Caco-2 (cell line): ENCODE measurements around the gene LHX3. TPM values are rescaled to one million over a fixed set of nuclear protein-coding genes. Genes with fewer than 3 reads are reported as not detected.

ENCODE experiments used
- BruUV-seq: library from RNA; stranded (reverse); fragments of 400-500 nt; replicated peaks from 2 replicates; lab custom pipeline; 2021; lab: Mats Ljungman, UMichigan
- CTCF ChIA-PET: fragments of 300-600 bp; sonication (Branson Sonifier 250); formaldehyde crosslinking; loops from one replicate; lab custom pipeline; 2022; ENCODE audit warnings: antibody characterized with exemption; lab: Charles Lee
- POLR2A ChIA-PET: fragments of 300-600 bp; sonication (Branson Sonifier 250); formaldehyde crosslinking; loops from one replicate; lab custom pipeline; 2022; ENCODE audit warnings: antibody characterized with exemption; lab: Charles Lee
- DNase-seq, 2 experiments: peaks; one replicate each; pipeline versions ENCODE4 v3.0.0 to v3.0.0-alpha.2; 2020 to 2022
- H3K27me3 ChIP-seq: replicated peaks from 2 replicates; pipeline ENCODE4 v1.6.0; 2011; ENCODE audit warnings: low read length; ENCODE audit not compliant: control insufficient read depth, insufficient read depth
- H3K36me3 ChIP-seq: 2 replicates; pipeline ENCODE4 v1.5.1; 2011; ENCODE audit warnings: low read length; ENCODE audit not compliant: control insufficient read depth, insufficient read depth
- H3K4me1 ChIP-seq: fragments of 250-450 bp; sonication (Bioruptor Pico); 2 replicates; pipeline ENCODE4 v1.5.1; 2020; ENCODE audit warnings: mild to moderate bottlenecking
- H3K4me3 ChIP-seq: 2 replicates; pipeline ENCODE4 v1.5.1; 2011; ENCODE audit warnings: low read depth, mild to moderate bottlenecking, control low read depth, low read length
- H3K9me3 ChIP-seq: fragments of 250-450 bp; sonication (Bioruptor Pico); 2 replicates; pipeline ENCODE4 v1.5.1; 2020; ENCODE audit warnings: mild to moderate bottlenecking, moderate library complexity
- H3K27ac Mint-ChIP-seq: one replicate; pipeline ENCODE4 v1.8.0; 2022; ENCODE audit warnings: mixed read lengths; ENCODE audit not compliant: unreplicated experiment
- H3K27me3 Mint-ChIP-seq: one replicate; pipeline ENCODE4 v1.8.0; 2022; ENCODE audit warnings: mixed read lengths; ENCODE audit not compliant: insufficient read depth, unreplicated experiment
- H3K36me3 Mint-ChIP-seq: one replicate; pipeline ENCODE4 v1.8.0; 2022; ENCODE audit warnings: mild to moderate bottlenecking, mixed read lengths; ENCODE audit not compliant: insufficient read depth, unreplicated experiment
- H3K4me1 Mint-ChIP-seq: one replicate; pipeline ENCODE4 v1.8.0; 2022; ENCODE audit warnings: low read depth, mixed read lengths; ENCODE audit not compliant: unreplicated experiment
- H3K4me3 Mint-ChIP-seq: one replicate; pipeline ENCODE4 v1.8.0; 2022; ENCODE audit warnings: mild to moderate bottlenecking, moderate library complexity, mixed read lengths; ENCODE audit not compliant: unreplicated experiment
- H3K9me3 Mint-ChIP-seq: one replicate; pipeline ENCODE4 v1.8.0; 2022; ENCODE audit warnings: mixed read lengths; ENCODE audit not compliant: unreplicated experiment
- CTCF ChIP-seq, 2 experiments: fragments of 200-600 bp in 1 of 2; IDR thresholded peaks; 1 replicate in 1 of 2; 2 replicates in 1 of 2; pipeline versions ENCODE4 v1.5.1 to v1.8.0; 2011 to 2022; ENCODE audit warnings: antibody characterized with exemption in 1 of 2, control low read depth in 1 of 2, inconsistent platforms in 1 of 2, low read depth in 1 of 2, low read length in 1 of 2, mild to moderate bottlenecking in 1 of 2, moderate library complexity in 1 of 2; ENCODE audit not compliant: insufficient read depth in 1 of 2, severe bottlenecking in 1 of 2, unreplicated experiment in 1 of 2
- intact Hi-C: fragments of 100-400 bp; cut with micrococcal nuclease; formaldehyde crosslinking; loops from one replicate; pipeline ENCODE4 v1.10.0; 2022; ENCODE audit not compliant: unreplicated experiment
- total RNA-seq: library from RNA; stranded (reverse); gene quantifications from 2 replicates; pipeline ENCODE4 v1.2.3, GENCODE V29; 2022

LHX3 gene
- total RNA-seq, 1 experiment from 2014 or later: 1.2 TPM

GRCh38 chr9:136202454-136203407 lies 2.2 kb downstream of the LHX3 start:
- no peaks in the 10 kb centered on the region for H3K27me3 ChIP-seq
- Mint-ChIP-seq H3K9me3 (no peaks in the 10 kb centered on the region), H3K27ac (no peak overlapping the region), H3K4me3 (peak overlapping the region; percentile 40), H3K4me1 (no peaks in the 10 kb centered on the region), H3K36me3 (peaks cover 16% of the 10 kb centered on the region), H3K27me3 (no peaks in the 10 kb centered on the region)
- BruUV-seq: no TSS peak
- H3K36me3 ChIP-seq: no peaks in the 10 kb centered on the region
- TF ChIP-seq CTCF (IDR thresholded peaks at IDR 0.05; ENCODE audit: insufficient read depth in 1 of 2, low read depth in 1 of 2, low read length in 1 of 2, severe bottlenecking in 1 of 2, unreplicated experiment in 1 of 2): no peak
- POLR2A ChIA-PET: no interaction called here
- intact Hi-C loops: no loop called here
- CTCF ChIA-PET: no interaction called here
- H3K9me3 ChIP-seq: no peaks in the 10 kb centered on the region
- 0 out of 2 replicates have a peak, but pooled peaks cover 5% of the 10 kb centered on the region for H3K4me1 ChIP-seq
- peak overlapping the region; percentile 33 for H3K4me3 ChIP-seq
- DNase-seq: no peak

- no TSS peak for BruUV-seq
- CTCF ChIA-PET: no interaction called here
- H3K27me3 ChIP-seq: no peaks in the 10 kb centered on the region
Observed at GRCh38 chr9:136201609-136202453, 3.1 kb downstream of the LHX3 start.

More at GRCh38 chr9:136201609-136202453, 3.1 kb downstream of the LHX3 start:
- DNase-seq: no peak
- H3K36me3 Mint-ChIP-seq: peaks cover 16% of the 10 kb centered on the region
- H3K9me3 ChIP-seq: no peaks in the 10 kb centered on the region
- H3K36me3 ChIP-seq: no peaks in the 10 kb centered on the region
- peak overlapping the region; percentile 40 for H3K4me3 Mint-ChIP-seq
- intact Hi-C loops: no loop called here
- peak overlapping the region; percentile 3; the same call in 1 of the 2 replicates for H3K4me3 ChIP-seq
- H3K27ac Mint-ChIP-seq: no peak overlapping the region
- no peaks in the 10 kb centered on the region for H3K27me3 Mint-ChIP-seq
- POLR2A ChIA-PET: no interaction called here
- no peak for TF ChIP-seq CTCF (IDR thresholded peaks at IDR 0.05; ENCODE audit: insufficient read depth in 1 of 2, low read depth in 1 of 2, low read length in 1 of 2, severe bottlenecking in 1 of 2, unreplicated experiment in 1 of 2)
- H3K9me3 Mint-ChIP-seq: no peaks in the 10 kb centered on the region
- H3K4me1 ChIP-seq: peaks cover 9% of the 10 kb centered on the region
- H3K4me1 Mint-ChIP-seq: peaks cover 3% of the 10 kb centered on the region
